Measurements from ENCODE around the gene ADCY9.

The ADCY9 gene

DNA sequence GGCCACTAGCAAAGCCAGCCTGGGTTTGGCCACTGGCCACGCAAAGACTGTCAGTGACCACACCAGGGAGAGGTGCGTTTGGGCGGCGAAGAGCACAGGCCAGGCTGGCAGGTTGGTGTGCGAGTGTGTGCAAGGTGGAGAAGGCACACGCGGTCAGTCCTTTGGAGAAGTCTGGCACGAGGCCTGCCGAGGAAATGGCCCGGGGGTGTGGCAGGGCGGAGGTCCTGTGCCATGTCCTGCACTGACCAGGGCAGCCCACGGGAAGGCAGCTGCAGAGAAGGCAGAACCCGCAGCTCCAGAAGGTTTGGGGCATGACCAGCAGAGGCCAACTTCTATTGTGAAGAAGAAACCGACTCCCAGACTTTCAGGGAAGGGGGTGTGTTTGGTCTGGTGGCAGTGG lies 90.8 kb downstream of the ADCY9 start:
- no peak for DNase-seq

DNA sequence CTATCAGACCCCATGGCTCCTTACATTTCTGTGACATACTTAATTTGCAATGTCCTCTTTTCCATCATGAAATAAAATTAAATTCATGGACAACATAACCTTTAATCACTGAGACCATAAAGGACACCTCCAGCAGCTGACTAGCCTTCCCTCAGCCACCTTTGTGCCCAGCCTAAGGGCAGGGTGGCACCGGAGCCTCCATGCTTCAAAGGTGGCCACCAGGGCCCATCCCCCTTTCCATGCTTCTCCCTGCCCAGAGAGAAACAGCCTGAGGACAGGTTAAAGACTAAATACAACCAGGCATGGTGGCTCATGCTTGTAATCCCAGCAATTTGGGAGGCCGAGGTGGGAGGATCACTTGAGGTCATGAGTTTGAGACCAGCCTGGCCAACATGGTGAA lies 94.3 kb downstream of the ADCY9 start:
- no peak for DNase-seq

DNA sequence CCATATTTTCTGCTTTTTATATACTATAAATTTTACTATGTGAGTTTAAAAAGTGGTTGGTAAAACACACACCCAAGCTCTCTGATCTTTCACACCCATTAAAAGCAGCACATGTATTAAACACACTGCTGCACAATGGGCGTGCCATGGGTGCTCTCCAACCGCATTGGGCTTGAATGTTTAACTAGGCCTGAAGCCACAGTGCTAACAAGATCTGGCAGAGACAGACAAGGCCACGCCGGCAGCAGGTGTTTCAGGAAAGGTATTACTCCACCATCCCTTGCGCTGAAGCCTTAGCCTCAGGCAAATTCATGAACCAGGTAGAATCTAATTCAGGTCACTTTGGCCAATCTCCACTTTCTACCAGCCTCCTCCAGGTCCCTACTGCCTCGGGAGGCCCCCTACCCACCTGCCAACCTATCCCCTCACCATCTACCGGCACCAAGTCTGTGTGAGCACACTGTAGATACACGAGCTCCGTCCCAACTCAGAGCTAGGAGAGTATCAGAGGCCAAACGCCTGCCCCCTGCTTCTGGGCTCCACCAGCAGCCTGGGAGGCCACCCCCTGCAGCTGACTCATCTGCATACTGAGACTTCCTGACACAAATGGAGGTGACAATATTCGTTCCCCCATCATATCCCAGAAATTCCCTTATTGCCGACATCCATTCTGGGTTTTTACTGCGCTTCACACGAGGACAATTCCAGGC lies 95.0 kb downstream of the ADCY9 start:
- DNase-seq, result peak; percentile 73 to 91 (median 77)

DNA sequence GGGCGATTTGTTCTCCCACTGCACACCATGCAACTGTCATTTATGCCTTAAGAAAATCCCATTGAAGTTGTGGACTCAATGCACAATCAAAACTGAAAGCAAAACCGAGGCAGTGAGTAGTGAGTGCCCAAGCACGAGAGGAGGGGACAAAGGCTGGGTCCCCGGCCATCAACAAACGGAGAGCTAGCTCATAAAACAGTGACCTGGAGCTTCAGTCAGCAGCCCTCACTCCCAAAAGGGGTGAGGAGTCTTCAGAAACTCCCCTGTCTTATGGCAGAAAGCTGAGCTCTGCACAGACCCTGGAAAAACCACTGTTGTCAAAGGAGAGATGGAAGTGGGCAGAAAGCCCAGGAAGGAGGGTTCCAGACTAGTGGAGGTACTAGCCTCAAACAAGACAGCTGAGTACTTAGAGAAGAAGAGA lies 96.9 kb downstream of the ADCY9 start:
- DNase-seq, result no peak

DNA sequence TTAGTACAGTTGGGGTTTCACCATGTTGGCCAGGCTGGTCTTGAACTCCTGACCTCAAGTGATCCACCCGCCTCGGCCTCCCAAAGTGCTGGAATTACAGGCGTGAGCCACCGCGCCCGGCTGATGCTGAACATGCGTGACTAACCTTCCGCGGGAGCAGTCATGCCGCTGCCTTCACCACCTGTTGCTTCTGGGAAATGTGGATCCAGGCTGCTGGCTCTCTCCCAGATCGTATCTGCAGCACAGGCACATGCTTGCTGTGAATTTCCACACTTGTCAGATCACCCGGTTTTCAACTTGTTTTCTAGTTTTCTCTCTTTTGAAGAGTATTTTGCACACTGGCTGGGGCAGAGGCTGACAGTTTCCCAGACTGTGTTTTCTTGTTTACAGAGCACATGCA lies 97.9 kb downstream of the ADCY9 start:
- DNase-seq, result no peak

DNA sequence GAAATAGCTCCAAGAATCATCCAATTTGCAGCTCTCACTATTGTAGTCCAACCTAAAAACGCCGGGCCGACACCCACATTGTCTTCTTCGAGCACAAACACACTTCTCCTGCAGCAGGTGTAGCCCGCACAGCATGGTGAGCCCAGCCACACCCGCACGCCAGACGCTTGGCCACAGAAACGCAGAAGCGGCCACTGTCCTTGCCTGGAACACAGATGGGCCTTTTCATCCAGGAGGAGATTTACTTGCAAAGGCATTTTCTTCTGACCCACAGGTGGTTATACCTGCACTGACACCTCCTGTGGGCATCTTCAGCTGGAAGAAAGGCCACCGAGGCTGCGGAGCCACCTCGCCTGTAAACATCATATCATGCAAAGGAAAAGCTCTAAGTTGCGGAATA lies 98.4 kb downstream of the ADCY9 start:
- DNase-seq, result no peak

DNA sequence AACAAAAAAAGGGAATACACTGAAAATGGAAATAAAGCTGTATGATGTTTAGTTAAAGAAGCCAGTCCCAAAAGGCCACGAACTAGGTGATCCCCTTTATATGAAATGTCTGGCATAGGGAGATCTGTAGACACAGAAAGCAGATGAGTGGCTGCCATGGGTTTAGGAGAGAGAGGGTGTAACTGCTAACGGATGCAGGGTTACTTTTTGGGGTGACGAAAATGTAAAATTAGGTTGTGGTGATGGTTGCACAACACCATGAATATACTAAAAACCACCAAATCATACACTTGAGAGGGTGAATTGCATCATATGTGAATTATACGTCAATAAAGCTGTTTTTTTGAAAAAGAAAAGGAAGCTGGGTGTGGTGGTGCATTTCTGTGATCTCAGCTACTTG lies 99.6 kb downstream of the ADCY9 start:
- DNase-seq, result no peak

DNA sequence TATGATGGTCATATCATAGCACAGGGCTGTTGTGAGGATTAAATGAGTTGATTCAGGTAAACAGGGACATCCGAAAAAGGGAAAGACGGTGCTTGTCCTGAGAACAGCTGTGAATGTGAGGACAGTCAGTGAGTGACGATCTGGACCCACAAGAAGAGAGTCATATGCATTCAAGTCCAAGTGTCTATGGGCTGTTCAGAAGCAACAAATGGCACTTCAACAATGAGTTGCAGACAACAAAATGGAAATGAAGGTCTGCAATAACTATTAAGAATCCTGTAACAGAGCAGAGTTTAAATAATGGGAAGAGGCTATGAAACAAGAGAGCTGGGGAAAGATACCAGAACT lies 100.3 kb downstream of the ADCY9 start:
- DNase-seq, result no peak

DNA sequence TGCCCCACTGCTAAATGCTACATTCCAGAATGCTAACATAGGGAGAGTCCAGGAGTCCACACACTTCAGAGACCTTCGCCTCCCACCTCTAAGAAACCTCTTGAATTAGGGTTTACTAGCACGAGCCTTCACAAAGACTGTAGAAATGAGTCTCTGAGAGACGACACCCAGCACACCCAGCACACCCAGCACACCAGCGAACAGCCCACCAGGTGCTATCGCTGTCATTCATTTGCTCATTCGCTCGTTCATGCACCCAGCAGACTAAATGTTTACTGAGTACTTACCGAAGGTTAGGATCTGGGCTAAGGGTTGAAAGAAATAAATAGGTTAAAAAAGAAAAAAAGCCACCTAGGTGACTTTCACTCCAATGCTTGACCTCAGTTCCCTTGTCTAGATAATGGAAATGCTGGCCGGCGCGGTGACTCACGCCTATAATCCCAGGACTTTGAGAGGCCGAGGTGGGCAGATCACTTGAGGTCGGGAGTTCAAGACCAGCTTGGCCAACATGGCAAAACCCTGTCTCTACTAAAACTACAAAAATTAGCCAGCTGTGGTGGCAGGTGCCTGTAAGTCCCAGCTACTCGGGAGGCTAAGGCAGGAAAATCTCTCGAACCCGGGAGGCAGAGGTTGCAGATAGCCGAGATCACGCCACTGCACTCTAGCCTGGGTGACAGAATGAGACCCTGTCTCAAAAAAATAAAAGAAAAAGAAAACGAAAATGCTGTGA lies 100.8 kb downstream of the ADCY9 start:
- no peak for DNase-seq

DNA sequence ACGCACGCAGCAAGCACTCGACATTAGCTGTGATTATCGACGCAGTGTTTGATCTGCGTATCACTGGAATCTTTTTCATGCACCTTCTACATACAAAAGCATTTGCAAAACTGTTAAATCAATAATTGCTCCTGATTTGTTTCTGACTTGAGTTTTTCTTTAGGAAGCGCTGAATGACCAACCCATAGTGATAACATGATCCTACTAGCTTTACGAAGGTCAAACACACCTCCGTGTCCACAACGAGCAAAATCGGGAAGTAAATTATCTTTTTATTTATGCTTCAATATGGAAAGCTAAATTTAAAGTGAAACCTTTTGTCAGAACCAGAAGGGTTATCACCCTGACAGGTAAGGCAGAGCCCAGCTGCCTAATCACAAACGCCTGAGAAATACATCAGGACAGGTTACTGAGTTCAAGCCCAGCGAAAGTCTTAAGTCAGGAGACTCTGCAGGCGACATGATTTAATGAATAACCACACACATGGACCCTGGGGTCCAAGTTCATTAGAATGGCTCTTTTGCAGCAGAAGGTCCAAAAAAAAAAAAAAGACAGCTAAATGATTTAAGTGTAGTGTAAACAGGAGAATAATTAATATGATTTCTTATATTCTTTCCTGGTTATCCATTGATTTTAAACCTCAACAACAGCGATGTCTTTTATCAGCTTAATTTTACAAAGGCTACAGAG lies 104.2 kb downstream of the ADCY9 start:
- no peak for DNase-seq

DNA sequence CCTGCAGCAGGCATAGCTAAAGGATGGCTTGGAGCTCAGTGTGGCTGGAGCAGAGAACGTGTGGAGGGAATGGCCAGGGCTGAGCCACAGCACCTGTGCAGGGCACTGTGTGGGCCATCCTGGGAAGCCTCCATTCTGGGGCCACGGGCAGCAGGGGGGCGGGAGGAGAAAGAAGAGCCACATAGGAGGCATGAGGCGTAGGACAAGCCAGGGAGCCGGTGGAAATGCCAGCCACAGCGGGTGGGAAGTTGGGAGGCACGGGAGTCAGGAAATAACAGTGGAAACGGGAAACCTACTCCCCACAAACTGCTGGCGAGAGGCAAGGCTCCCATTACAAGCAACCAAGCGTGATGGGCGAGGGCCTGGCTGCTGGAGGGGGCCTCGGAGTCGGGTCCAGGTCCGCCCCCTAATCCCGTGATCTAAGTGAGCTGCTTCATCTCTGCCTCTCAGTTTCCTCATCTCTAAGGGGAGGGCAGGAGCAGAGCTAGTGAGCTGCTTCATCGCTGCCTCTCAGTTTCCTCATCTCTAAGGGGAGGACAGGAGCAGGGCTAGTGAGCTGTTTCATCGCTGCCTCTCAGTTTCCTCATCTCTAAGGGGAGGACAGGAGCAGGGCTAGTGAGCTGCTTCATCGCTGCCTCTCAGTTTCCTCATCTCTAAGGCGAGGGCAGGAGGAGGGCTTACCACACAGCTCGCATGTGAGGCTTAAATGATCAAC lies 104.9 kb downstream of the ADCY9 start:
- DNase-seq, result no peak

DNA sequence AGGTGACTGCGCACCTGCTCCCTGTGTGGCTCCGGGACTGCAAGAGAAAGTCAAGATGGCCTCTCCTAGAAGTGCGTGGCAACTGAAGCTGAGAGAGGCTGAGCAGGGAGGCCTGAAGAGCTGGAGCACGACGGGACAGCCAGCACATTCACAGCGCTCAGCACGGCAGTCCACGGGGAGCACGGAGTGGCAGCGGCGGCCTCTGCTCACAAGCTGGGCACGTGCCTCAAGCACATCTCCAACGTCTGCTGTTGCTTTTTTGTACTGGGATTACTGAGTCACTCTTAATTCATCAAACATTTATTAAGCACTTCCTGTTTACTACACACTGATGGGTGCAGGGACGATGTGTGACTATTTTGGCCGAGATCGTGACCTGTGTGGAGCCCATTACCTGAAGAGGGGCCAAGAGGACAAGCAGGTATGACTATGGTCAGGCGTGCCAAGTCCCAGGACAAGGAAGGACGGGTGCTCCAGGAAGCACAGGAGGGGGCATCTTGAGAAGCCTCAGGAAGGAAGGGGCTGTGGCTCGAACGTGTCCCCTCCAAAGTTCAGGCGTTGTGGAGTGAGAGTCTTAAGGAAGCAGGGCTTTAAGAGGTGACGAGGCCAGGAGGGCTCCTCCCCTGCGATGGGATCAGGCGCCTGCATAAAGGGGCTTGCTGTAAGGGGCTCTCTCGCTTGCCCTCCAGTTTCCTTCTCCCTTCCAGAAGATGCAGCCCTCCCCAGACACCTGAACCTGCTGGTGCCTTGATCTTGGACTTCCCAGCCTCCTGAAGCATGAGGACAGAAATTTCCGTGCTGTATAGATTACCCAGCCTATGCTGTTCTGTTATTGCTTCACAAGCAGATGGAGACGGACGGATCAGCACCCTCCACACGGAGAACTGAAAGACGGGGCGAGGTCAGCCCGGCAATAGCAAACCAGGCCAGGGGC lies 105.8 kb downstream of the ADCY9 start:
- no peak for DNase-seq

DNA sequence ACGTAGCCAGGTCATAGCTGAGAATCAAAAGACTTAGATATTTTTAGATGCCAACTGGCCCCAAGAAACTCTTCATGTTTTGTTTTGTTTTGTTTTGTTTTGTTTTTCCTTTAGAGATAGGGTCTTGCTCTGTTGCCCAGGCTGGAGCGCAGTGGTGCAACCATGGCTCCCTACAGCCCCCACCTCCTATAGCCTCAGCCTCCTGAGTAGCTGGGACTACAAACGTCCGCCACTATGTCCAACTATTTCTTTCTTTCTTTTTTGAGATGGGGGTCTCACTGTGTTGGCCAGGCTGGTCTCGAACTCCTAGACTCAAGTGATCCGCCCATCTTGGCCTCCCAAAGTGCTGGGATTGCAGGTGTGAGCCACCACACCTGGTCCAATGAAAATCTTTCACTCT lies 107.1 kb downstream of the ADCY9 start:
- no peak for DNase-seq

DNA sequence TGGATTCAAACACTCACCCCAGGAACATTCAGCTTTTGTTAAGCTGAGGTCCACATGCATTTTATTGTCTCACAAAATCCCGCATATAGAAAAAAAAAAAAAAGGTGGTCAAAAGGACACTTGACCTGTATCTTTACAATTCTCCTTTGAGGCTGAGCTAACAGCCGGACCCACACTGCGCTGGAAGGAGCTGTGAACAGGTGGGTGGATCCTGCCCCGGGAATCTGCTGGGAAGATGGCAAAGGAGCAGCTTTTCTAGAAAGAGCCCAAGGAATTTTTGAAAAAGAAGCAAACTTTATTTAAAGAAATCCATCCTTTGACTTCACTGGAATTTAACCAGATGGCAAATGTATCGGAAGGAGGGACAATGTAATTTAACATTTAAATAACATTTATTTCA lies 108.1 kb downstream of the ADCY9 start:
- DNase-seq, result no peak

DNA sequence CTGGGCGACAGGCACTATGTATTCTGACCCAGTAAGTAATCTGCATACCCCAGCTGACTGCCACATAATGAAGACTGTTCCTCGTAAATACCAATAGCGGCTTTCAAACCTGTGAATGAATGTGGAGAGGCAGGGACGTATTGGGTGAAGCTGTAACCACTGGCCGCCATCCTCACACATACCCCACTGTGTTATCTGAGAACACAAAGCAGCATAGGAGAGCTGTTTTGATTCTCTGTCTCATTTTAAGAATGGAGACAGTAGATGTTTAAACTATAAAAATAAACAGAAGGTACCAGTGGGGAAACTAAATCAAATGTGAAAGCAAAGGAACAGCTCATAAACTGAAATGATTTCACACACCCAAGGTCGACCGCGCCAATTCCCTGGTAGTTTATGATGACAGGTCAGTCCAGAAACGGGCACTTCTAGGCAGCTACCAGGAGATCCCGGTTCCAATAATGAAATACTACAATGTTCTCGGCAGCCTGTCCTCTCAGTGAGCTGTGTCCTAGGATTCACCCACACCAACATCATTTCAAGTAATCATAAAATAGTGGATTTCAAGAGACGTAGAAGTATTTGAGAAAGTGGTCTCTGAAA lies 109.7 kb downstream of the ADCY9 start:
- no peak for DNase-seq

DNA sequence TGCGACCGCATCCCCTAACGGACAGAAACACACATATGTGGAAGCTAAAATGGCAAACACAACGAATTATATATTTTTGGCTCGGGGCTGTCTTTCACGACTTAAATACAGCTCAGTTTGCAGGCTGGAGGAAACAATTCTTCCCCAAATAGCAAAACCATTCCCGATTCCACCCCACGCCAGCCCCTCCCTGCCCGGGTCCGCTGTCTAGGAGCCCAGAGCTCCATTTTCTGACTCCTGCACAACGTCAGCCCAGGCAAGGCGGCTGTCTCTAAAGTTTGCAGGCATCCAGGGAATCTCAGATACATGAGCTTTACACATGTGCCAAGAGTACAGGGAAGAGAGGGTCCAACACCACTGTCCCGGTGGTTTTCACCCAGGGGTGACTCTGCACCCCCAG lies 110.5 kb downstream of the ADCY9 start:
- no peak for DNase-seq

DNA sequence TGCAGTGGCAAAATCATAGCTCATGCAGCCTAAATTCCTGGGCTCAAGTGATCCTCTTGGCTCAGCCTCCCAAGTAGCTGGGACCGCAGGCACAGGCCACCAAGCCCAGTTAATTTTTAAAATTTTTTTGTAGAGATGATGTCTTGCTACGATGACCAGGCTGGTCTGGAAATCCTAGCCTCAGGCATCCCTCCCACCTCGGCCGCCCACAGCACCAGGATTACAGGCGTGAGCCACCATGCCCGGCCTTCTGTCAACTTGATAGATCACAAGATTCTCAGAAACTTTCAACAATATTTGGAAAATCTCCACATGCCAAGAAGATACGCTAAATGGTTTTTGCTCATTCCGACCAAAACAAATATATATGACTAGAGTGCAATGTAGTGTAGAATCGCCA lies 111.0 kb downstream of the ADCY9 start:
- DNase-seq, result no peak

DNA sequence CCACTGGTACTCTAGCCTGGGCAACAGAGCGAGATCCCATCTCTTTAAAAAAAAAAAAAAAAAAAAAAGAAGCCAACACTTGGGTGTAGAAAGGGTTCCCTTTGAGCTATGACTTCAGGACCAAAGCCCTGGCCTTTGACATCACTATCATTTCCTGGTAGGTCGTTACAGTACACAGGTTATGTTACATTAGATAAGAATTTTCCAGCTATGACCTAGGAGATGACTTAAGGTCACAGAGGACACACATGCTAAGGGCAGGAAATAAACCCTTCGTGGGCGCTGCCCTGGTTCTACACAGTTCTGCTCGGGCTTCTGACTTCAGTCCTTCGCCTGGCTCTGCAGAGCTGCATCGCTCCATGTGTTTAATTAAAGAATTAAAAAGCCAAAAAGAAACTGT lies 112.0 kb downstream of the ADCY9 start:
- DNase-seq, result no peak

DNA sequence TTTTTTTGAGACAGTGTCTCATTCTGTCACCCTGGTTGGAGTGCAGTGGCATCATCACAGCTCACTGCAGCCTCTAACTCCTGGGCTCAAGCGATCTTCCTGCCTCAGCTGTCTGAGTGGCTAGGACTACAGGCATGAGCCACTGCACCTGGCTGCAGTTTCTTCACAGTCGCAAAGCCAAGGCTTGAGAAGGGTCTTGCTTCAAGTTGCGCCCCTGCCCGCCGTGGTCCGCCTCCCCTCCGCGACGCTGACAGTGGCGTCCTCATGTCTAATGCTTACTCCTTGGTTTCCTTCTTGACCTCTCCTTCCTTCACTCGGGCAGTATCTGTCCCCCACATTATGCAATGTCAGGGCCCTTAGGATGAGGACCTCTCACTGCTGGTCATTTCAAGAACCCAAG lies 112.7 kb downstream of the ADCY9 start:
- DNase-seq, result no peak

DNA sequence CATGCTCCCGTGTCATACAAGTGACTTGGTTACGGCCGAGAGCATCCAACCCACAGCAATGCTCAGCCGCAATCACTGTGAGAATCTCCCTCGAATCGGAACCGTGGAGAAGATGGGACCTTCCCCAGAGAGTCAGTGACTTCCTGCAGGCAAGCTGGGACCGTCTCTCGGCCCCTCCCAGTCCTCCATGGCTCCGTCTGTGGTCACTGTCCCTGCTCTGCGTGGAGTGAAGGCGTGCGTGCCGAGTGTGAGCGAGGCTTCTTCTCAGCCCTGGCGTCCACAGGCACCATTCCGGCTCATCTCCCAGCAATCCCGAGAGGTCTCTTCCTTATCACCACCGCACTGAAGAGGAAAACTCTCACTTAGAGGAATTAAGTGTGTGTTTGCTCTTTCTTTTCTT lies 113.1 kb downstream of the ADCY9 start:
- DNase-seq, result no peak

DNA sequence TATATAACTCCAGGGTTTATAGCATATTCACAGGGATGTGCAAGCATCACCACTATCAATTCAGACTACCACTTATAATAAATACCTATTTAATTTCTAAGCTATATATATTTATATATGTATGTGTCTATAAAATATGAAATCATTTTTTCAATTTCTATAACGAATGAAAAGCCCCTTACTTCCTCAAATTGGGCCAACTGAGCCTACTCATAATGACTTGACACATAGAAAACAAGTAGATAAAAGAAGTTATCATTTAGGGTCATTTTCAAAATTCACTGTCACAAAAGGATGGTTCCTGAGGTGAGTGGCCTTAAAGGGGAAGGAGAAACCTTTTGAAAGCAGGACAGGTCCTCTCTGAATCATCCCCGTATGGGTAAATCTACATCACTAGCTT lies 114.1 kb downstream of the ADCY9 start:
- DNase-seq, result no peak
